GM12878 (cell line): ENCODE results near the gene GBA3. TPM values are rescaled to one million over a fixed set of nuclear protein-coding genes. Genes with fewer than 3 reads are reported as not detected.
A peak's percentile ranks its signal among the peaks of the same experiment; 100 is the strongest.

ENCODE experiments used
- ATAC-seq: fragments of 200-7000 bp; cut with Tn5 transposase; 3 replicates; pipeline ENCODE4 v1.9.1; 2020; ENCODE audit warnings: mild to moderate bottlenecking, moderate library complexity
- BruUV-seq: library from RNA; stranded (reverse); fragments of 400-500 nt; replicated peaks from 2 replicates; lab custom pipeline; 2021; lab: Mats Ljungman, UMichigan
- CTCF ChIA-PET: fragments of 300-600 bp; sonication (Branson Sonifier 250); formaldehyde crosslinking; extraction: SDS; loops from one replicate; lab custom pipeline; 2021; ENCODE audit warnings: inconsistent platforms; lab: Yijun Ruan, JAX
- POLR2A ChIA-PET: fragments of 350-600 bp; formaldehyde crosslinking; extraction: SDS; loops from one replicate; lab custom pipeline; 2021; ENCODE audit warnings: inconsistent platforms; lab: Charles Lee
- RAD21 ChIA-PET: fragments of 300-600 bp; sonication (Branson Sonifier 250); formaldehyde crosslinking; loops from one replicate; lab custom pipeline; 2023; ENCODE audit warnings: antibody characterized with exemption; ENCODE audit not compliant: unreplicated experiment; lab: Charles Lee
- SMC1A ChIA-PET: fragments of 300-600 bp; sonication (Branson Sonifier 250); formaldehyde crosslinking; loops from one replicate; lab custom pipeline; 2023; ENCODE audit not compliant: unreplicated experiment, uncharacterized antibody; lab: Charles Lee
- DNase-seq: peaks from one replicate; pipeline ENCODE4 v3.0.0-alpha.2; 2011; ENCODE audit warnings: low read depth, low spot score
- FAIRE-seq: peaks from 3 replicates; lab custom pipeline; 2011; peaks lifted over from hg19 to GRCh38; lab: Jason Lieb, UNC
- H2AFZ ChIP-seq: 2 replicates; pipeline ENCODE4 v1.6.0; 2011; ENCODE audit warnings: low read depth, low read length, control low read depth; ENCODE audit not compliant: control insufficient read depth
- H3K27ac ChIP-seq: 2 replicates; pipeline ENCODE4 v1.5.1; 2011; ENCODE audit warnings: control low read depth; ENCODE audit not compliant: control insufficient read depth, insufficient read depth
- H3K27me3 ChIP-seq, 2 experiments: replicated peaks in 1 of 2; 2 replicates each; pipeline versions ENCODE4 v1.6.0 to v1.6.1; 2011; ENCODE audit warnings: low read length in 1 of 2; ENCODE audit not compliant: control insufficient read depth in 2 of 2, insufficient read depth in 2 of 2
- H3K36me3 ChIP-seq, 2 experiments: 2 replicates each; pipeline ENCODE4 v1.5.1; 2011; ENCODE audit warnings: low read length in 1 of 2; ENCODE audit not compliant: control insufficient read depth in 2 of 2, insufficient read depth in 2 of 2
- H3K4me1 ChIP-seq: 2 replicates; pipeline ENCODE4 v1.6.1; 2011; ENCODE audit warnings: mild to moderate bottlenecking, low read length, moderate library complexity, mixed read lengths; ENCODE audit not compliant: control insufficient read depth, insufficient read depth
- H3K4me2 ChIP-seq: 2 replicates; pipeline ENCODE4 v1.6.0; 2011; ENCODE audit warnings: control low read depth; ENCODE audit not compliant: control insufficient read depth, insufficient read depth
- H3K4me3 ChIP-seq: fragments of 200-600 bp; sonication (generic); 2 replicates; pipeline ENCODE4 v1.5.1; 2016
- H3K79me2 ChIP-seq: 2 replicates; pipeline ENCODE4 v1.6.0; 2011; ENCODE audit warnings: low read length; ENCODE audit not compliant: control insufficient read depth, insufficient read depth
- H3K9ac ChIP-seq: 2 replicates; pipeline ENCODE4 v1.8.0; 2011; ENCODE audit warnings: low read length, control low read depth, mixed read lengths; ENCODE audit not compliant: control insufficient read depth, insufficient read depth
- H3K9me3 ChIP-seq: replicated peaks from 3 replicates; pipeline ENCODE4 v1.5.1; 2011; ENCODE audit warnings: mild to moderate bottlenecking, low read length; ENCODE audit not compliant: control insufficient read depth, insufficient read depth
- H4K20me1 ChIP-seq: 2 replicates; pipeline ENCODE4 v1.6.0; 2011; ENCODE audit not compliant: control insufficient read depth, insufficient read depth
- DPF2 ChIP-seq: fragments of 450-650 bp; IDR thresholded peaks from 2 replicates; pipeline ENCODE4 v1.6.1; 2017; ENCODE audit warnings: mild to moderate bottlenecking
- IKZF1 ChIP-seq: fragments of 450-650 bp; conservative IDR thresholded peaks from 2 replicates; pipeline ENCODE4 v1.6.1; 2017; ENCODE audit warnings: antibody characterized with exemption, mild to moderate bottlenecking
- MTA2 ChIP-seq: fragments of 450-650 bp; IDR thresholded peaks from 2 replicates; pipeline ENCODE4 v1.6.1; 2016; ENCODE audit warnings: low read depth, mild to moderate bottlenecking, moderate library complexity
- RAD51 ChIP-seq: fragments of 450-650 bp; IDR thresholded peaks from 2 replicates; pipeline ENCODE4 v1.6.1; 2016; ENCODE audit warnings: moderate library complexity, mild to moderate bottlenecking, inconsistent platforms
- SKIL ChIP-seq: fragments of 450-650 bp; IDR thresholded peaks from 2 replicates; pipeline ENCODE4 v1.6.1; 2017; ENCODE audit warnings: mild to moderate bottlenecking, low read depth, inconsistent platforms; ENCODE audit not compliant: poor library complexity, severe bottlenecking
- ZNF384 ChIP-seq: IDR thresholded peaks from 2 replicates; pipeline ENCODE4 v1.6.1; 2012; ENCODE audit warnings: low read depth, mild to moderate bottlenecking, low read length, improper control_type of control experiment, borderline replicate concordance
- WGBS: methylation state at CpG from one replicate; pipeline ENCODE4 v1.1.6; 2016; ENCODE audit warnings: low lambda C conversion rate; ENCODE audit not compliant: insufficient replicate concordance, insufficient coverage; ENCODE audit errors: missing lambda C conversion rate; 5-methylcytosine and 5-hydroxymethylcytosine counted together
- in situ Hi-C: fragments of 300-500 bp; cut with MboI; formaldehyde crosslinking; loops from 9 replicates; pipeline ENCODE4 v1.14.3; 2018; ENCODE audit warnings: mixed read lengths
- intact Hi-C: fragments of 100-400 bp; cut with micrococcal nuclease; formaldehyde crosslinking; loops from one replicate; pipeline ENCODE4 v1.14.2; 2022; ENCODE audit not compliant: unreplicated experiment
- polyA plus RNA-seq, 11 experiments: library from polyadenylated mRNA; depleted of rRNA in 4 of 11; unstranded in 6 of 11; stranded (reverse) in 5 of 11; fragments of >200 nt; fragmentation: Nextera tagmentation in 4 of 11; fragmentation: Illumina TruSeq in 1 of 11; extraction: Ambion mirVana in 4 of 11; extraction: Trizol in 1 of 11; gene quantifications; 1 replicate in 1 of 11; 2 replicates in 10 of 11; pipeline versions ENCODE4 v1.2.1 to v1.2.3, GENCODE V29; 2011 to 2016; ENCODE audit warnings: inconsistent platforms in 2 of 11, missing spikeins in 2 of 11, low read depth in 1 of 11
- total RNA-seq, 4 experiments: library from RNA; depleted of rRNA in 3 of 4; stranded (reverse); fragments of >200 nt in 3 of 4; fragmentation: Illumina TruSeq in 1 of 4; extraction: Trizol in 1 of 4; gene quantifications; 2 replicates each; pipeline versions ENCODE4 v1.2.1 to v1.2.3, GENCODE V29; 2013 to 2021
- TF ChIP-seq, protein P1 (sequence below): IDR thresholded peaks from 2 replicates; pipeline ENCODE4 v1.6.1; 2011; ENCODE audit warnings: borderline replicate concordance, low read depth, mild to moderate bottlenecking, moderate library complexity, low read length; ENCODE audit not compliant: insufficient read depth, poor library complexity, severe bottlenecking
- TF ChIP-seq, protein P2 (sequence below): fragments of 450-650 bp; IDR thresholded peaks from 2 replicates; pipeline ENCODE4 v1.6.1; 2017; ENCODE audit warnings: low read depth, mild to moderate bottlenecking, moderate library complexity

The GBA3 gene
- total and polyA plus RNA-seq, 10 of the 15 experiments (the other 5 are each of a cell fraction or from before 2014, with no cell fraction given), result 0.10 to 7.2 (median 0.27) TPM

- BruUV-seq, result no TSS peak
- Histone ChIP-seq H4K20me1 (no peaks in the 10 kb centered on the region), H3K4me3 (no peak overlapping the region), H3K9me3 (no peaks in the 10 kb centered on the region), H3K27ac (no peak overlapping the region), H3K36me3 (no peaks in the 10 kb centered on the region), H3K9ac (no peak overlapping the region), H3K79me2 (no peaks in the 10 kb centered on the region), H2AFZ (no peak overlapping the region), H3K27me3 (no peaks in the 10 kb centered on the region), H3K4me2 (no peak overlapping the region), H3K4me1 (no peaks in the 10 kb centered on the region)
- 42% methylated on average over 6 of the region's 6 CpGs for WGBS
- intact Hi-C loops, result loop anchor here (10.0 kb wide), 1 partner anchor 579 kb away; no protein-coding TSS in a partner anchor
- ChIA-PET CTCF (interaction anchor here (1.6 to 3.8 kb wide), 2 partner anchors 11 to 194 kb away, joined by 6 to 14 read pairs; partner anchors contain the start of gene GBA3), SMC1A (interaction anchor here (1.0 to 4.6 kb wide), 7 partner anchors 8 to 287 kb away, joined by 3 to 29 read pairs (median 3); no protein-coding TSS in a partner anchor), POLR2A (interaction anchor here (0.7 to 1.7 kb wide), 2 partner anchors 10 to 23 kb away, joined by 3 to 6 read pairs; no protein-coding TSS in a partner anchor), RAD21 (interaction anchor here (0.9 to 1.8 kb wide), 2 partner anchors 9 to 38 kb away, joined by 3 to 6 read pairs; no protein-coding TSS in a partner anchor)
- FAIRE-seq, result no peak
- no peak for DNase-seq
- ATAC-seq, result peak; percentile 53
- in situ Hi-C loops, result no loop called here
- TF ChIP-seq, protein P1, sequence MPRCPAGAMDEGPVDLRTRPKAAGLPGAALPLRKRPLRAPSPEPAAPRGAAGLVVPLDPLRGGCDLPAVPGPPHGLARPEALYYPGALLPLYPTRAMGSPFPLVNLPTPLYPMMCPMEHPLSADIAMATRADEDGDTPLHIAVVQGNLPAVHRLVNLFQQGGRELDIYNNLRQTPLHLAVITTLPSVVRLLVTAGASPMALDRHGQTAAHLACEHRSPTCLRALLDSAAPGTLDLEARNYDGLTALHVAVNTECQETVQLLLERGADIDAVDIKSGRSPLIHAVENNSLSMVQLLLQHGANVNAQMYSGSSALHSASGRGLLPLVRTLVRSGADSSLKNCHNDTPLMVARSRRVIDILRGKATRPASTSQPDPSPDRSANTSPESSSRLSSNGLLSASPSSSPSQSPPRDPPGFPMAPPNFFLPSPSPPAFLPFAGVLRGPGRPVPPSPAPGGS, result no peak
- TF ChIP-seq IKZF1, result 0 out of 2 replicates have a peak, but pooled peaks have one; percentile 12
These were observed 11.2 kb downstream of the GBA3 start for GRCh38 chr4:22703912-22704311.

GRCh38 chr4:22707390-22707789 lies 14.7 kb downstream of the GBA3 start:
- FAIRE-seq (no peak), ATAC-seq (peak; percentile 83), DNase-seq (no peak)
- ChIA-PET POLR2A (interaction anchor here (1.2 to 1.7 kb wide), 2 partner anchors 26 to 35 kb away, joined by 6 read pairs; no protein-coding TSS in a partner anchor), SMC1A (interaction anchor here (0.7 to 4.6 kb wide), 10 partner anchors 10 to 283 kb away, joined by 3 to 29 read pairs (median 4); partner anchors contain the start of gene GBA3), CTCF (interaction anchor here (0.7 to 1.1 kb wide), 2 partner anchors 35 to 190 kb away, joined by 3 read pairs; no protein-coding TSS in a partner anchor), RAD21 (interaction anchor here (0.8 to 2.5 kb wide), 5 partner anchors 14 to 44 kb away, joined by 3 to 6 read pairs (median 3); partner anchors contain the start of gene GBA3)
- Histone ChIP-seq H3K79me2 (no peaks in the 10 kb centered on the region), H3K27me3 (no peaks in the 10 kb centered on the region; a peak in 1 of 4 replicates), H3K27ac (no peak overlapping the region), H3K4me1 (no peaks in the 10 kb centered on the region), H3K9ac (no peak overlapping the region), H4K20me1 (no peaks in the 10 kb centered on the region), H3K4me3 (no peak overlapping the region), H2AFZ (no peak overlapping the region), H3K4me2 (no peak overlapping the region), H3K9me3 (no peaks in the 10 kb centered on the region), H3K36me3 (no peaks in the 10 kb centered on the region)
- in situ Hi-C loops (no loop called here), intact Hi-C loops (loop anchor here (10.0 kb wide), 1 partner anchor 583 kb away; no protein-coding TSS in a partner anchor)
- no TSS peak for BruUV-seq
- 0% methylated on average over 1 of the region's 1 CpG for WGBS
- no peak for TF ChIP-seq RAD51
- TF ChIP-seq DPF2, result peak; percentile 48; the same call in 1 of the 2 replicates
- TF ChIP-seq, protein P2, sequence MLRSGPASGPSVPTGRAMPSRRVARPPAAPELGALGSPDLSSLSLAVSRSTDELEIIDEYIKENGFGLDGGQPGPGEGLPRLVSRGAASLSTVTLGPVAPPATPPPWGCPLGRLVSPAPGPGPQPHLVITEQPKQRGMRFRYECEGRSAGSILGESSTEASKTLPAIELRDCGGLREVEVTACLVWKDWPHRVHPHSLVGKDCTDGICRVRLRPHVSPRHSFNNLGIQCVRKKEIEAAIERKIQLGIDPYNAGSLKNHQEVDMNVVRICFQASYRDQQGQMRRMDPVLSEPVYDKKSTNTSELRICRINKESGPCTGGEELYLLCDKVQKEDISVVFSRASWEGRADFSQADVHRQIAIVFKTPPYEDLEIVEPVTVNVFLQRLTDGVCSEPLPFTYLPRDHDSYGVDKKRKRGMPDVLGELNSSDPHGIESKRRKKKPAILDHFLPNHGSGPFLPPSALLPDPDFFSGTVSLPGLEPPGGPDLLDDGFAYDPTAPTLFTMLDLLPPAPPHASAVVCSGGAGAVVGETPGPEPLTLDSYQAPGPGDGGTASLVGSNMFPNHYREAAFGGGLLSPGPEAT, result peak; percentile 61; the same call in 1 of the 2 replicates
- TF ChIP-seq ZNF384, result no peak
- TF ChIP-seq SKIL, result peak; percentile 67
- TF ChIP-seq MTA2, result peak; percentile 58
